PC-9 (cell line): Measurements from ENCODE around the gene PLAU. TPM values are rescaled to one million over a fixed set of nuclear protein-coding genes. Genes with fewer than 3 reads are reported as not detected.

Source experiments
- BruUV-seq: library from RNA; stranded (reverse); fragments of 400-500 nt; replicated peaks from 2 replicates; lab custom pipeline; 2021; lab: Mats Ljungman, UMichigan
- CTCF ChIA-PET: fragments of 300-600 bp; sonication (Branson Sonifier 250); formaldehyde crosslinking; loops from one replicate; lab custom pipeline; 2022; ENCODE audit warnings: antibody characterized with exemption; lab: Charles Lee
- POLR2A ChIA-PET: fragments of 300-600 bp; sonication (Branson Sonifier 250); formaldehyde crosslinking; loops from one replicate; lab custom pipeline; 2022; ENCODE audit warnings: antibody characterized with exemption; ENCODE audit not compliant: unreplicated experiment; lab: Charles Lee
- DNase-seq, 2 experiments: peaks; one replicate each; pipeline versions ENCODE4 v3.0.0 to v3.0.0-alpha.2; 2015 to 2022; ENCODE audit warnings: mixed read lengths in 1 of 2
- H2AFZ ChIP-seq: fragments of 200-600 bp; sonication (generic); 2 replicates; pipeline ENCODE4 v1.8.1; 2017; ENCODE audit warnings: antibody characterized with exemption
- H3F3A ChIP-seq: fragments of 200-600 bp; sonication (generic); 2 replicates; pipeline ENCODE4 v1.8.1; 2017; ENCODE audit warnings: antibody characterized with exemption, mild to moderate bottlenecking, low read depth; ENCODE audit not compliant: insufficient read depth
- H3K27ac ChIP-seq: fragments of 200-600 bp; sonication (generic); 2 replicates; pipeline ENCODE4 v1.6.1; 2016; ENCODE audit warnings: mixed run types
- H3K27me3 ChIP-seq: fragments of 200-600 bp; sonication (generic); 2 replicates; pipeline ENCODE4 v1.6.1; 2016; ENCODE audit warnings: low read depth, mixed run types; ENCODE audit not compliant: insufficient read depth
- H3K36me3 ChIP-seq: fragments of 200-600 bp; sonication (generic); 2 replicates; pipeline ENCODE4 v1.6.1; 2016; ENCODE audit warnings: low read depth, mixed run types
- H3K4me1 ChIP-seq: fragments of 200-600 bp; sonication (generic); replicated peaks from 2 replicates; pipeline ENCODE4 v1.6.1; 2016; ENCODE audit warnings: mixed run types; ENCODE audit not compliant: insufficient read depth
- H3K4me2 ChIP-seq: fragments of 200-600 bp; sonication (generic); 2 replicates; pipeline ENCODE4 v1.6.1; 2017; ENCODE audit warnings: mixed run types
- H3K4me3 ChIP-seq: fragments of 200-600 bp; sonication (generic); 2 replicates; pipeline ENCODE4 v1.6.1; 2016; ENCODE audit warnings: mixed run types
- H3K79me2 ChIP-seq: fragments of 200-600 bp; sonication (generic); 2 replicates; pipeline ENCODE4 v1.6.1; 2017; ENCODE audit warnings: low read depth, mixed run types
- H3K9me2 ChIP-seq: fragments of 200-600 bp; sonication (generic); 2 replicates; pipeline ENCODE4 v1.8.1; 2017; ENCODE audit warnings: mild to moderate bottlenecking; ENCODE audit not compliant: insufficient read depth
- H3K9me3 ChIP-seq: fragments of 200-600 bp; sonication (generic); 2 replicates; pipeline ENCODE4 v1.8.1; 2016; ENCODE audit warnings: low read depth; ENCODE audit not compliant: insufficient read depth
- H4K20me1 ChIP-seq: fragments of 200-600 bp; sonication (generic); 2 replicates; pipeline ENCODE4 v1.8.1; 2017; ENCODE audit not compliant: insufficient read depth
- CTCF ChIP-seq: fragments of 200-600 bp; sonication (generic); conservative IDR thresholded peaks from 2 replicates; pipeline ENCODE4 v1.6.1; 2017; ENCODE audit warnings: mixed run types, antibody characterized with exemption, mild to moderate bottlenecking, moderate library complexity
- EZH2 ChIP-seq: fragments of 200-600 bp; sonication (generic); IDR thresholded peaks from 2 replicates; pipeline ENCODE4 v1.8.0; 2017; ENCODE audit warnings: antibody characterized with exemption, low read depth
- intact Hi-C: fragments of 100-400 bp; cut with micrococcal nuclease; formaldehyde crosslinking; loops from one replicate; pipeline ENCODE4 v1.10.0; 2022; ENCODE audit not compliant: unreplicated experiment
- total RNA-seq: library from RNA; stranded (reverse); gene quantifications from 2 replicates; pipeline ENCODE4 v1.2.3, GENCODE V29; 2021

Gene PLAU
- total RNA-seq, 1 experiment from 2014 or later = 90.3 TPM

- H3K79me2 ChIP-seq = peaks cover 31% of the 10 kb centered on the region
- no peaks in the 10 kb centered on the region for H3K9me2 ChIP-seq
- peaks cover 11% of the 10 kb centered on the region for H3K36me3 ChIP-seq
- H3K27me3 ChIP-seq = no peaks in the 10 kb centered on the region
- H3K4me3 ChIP-seq = no peak overlapping the region
- peak overlapping the region; percentile 60 for H3K4me2 ChIP-seq
- CTCF ChIA-PET = interaction anchor here (0.8 to 1.5 kb wide), 3 partner anchors 14 to 48 kb away, joined by 3 read pairs; no protein-coding TSS in a partner anchor
- H2AFZ ChIP-seq = no peak overlapping the region
- BruUV-seq = TSS peak; percentile 2
- POLR2A ChIA-PET = interaction anchor here (1.9 kb wide), 1 partner anchor 20 kb away, joined by 43 read pairs; no protein-coding TSS in a partner anchor
- TF ChIP-seq CTCF = no peak
- TF ChIP-seq EZH2 = no peak
- peak in 1 of 2 experiments; percentile 60 for DNase-seq
- H3K4me1 ChIP-seq = peaks cover 75% of the 10 kb centered on the region
- H3K27ac ChIP-seq = peak overlapping the region; percentile 97
- H4K20me1 ChIP-seq = no peaks in the 10 kb centered on the region
- H3F3A ChIP-seq = peaks cover 60% of the 10 kb centered on the region
- no peaks in the 10 kb centered on the region for H3K9me3 ChIP-seq
- intact Hi-C loops = no loop called here
Measured at GRCh38 chr10:73907841-73908517, 3.0 kb upstream of the PLAU start.

- H3K79me2 ChIP-seq = peaks cover 42% of the 10 kb centered on the region
- ChIA-PET CTCF (interaction anchor here (0.8 to 1.0 kb wide), 2 partner anchors 22 to 23 kb away, joined by 3 read pairs; no protein-coding TSS in a partner anchor), POLR2A (interaction anchor here (0.5 to 1.3 kb wide), 2 partner anchors 21 to 29 kb away, joined by 4 to 19 read pairs; no protein-coding TSS in a partner anchor)
- no peaks in the 10 kb centered on the region for H3K9me2 ChIP-seq
- no peaks in the 10 kb centered on the region for H4K20me1 ChIP-seq
- H3K4me2 ChIP-seq = peak overlapping the region; percentile 88
- peak overlapping the region; percentile 97 for H3K27ac ChIP-seq
- peak; percentile 77 to 100 for DNase-seq
- no peaks in the 10 kb centered on the region for H3K9me3 ChIP-seq
- H3K4me3 ChIP-seq = peak overlapping the region; percentile 85; the same call in 1 of the 2 replicates
- no TSS peak for BruUV-seq
- H3K36me3 ChIP-seq = peaks cover 21% of the 10 kb centered on the region
- no peaks in the 10 kb centered on the region for H3K27me3 ChIP-seq
- H3F3A ChIP-seq = peaks cover 60% of the 10 kb centered on the region
- peaks cover 85% of the 10 kb centered on the region for H3K4me1 ChIP-seq
- no peak for TF ChIP-seq EZH2
- TF ChIP-seq CTCF = no peak
- intact Hi-C loops = loop anchor here (1.0 kb wide), 2 partner anchors 23 to 37 kb away; no protein-coding TSS in a partner anchor
- H2AFZ ChIP-seq = no peak overlapping the region
Measured at GRCh38 chr10:73908853-73909539, 1.9 kb upstream of the PLAU start.

- Histone ChIP-seq H3K36me3 (peaks cover 28% of the 10 kb centered on the region), H3K27me3 (no peaks in the 10 kb centered on the region), H2AFZ (no peak overlapping the region), H3K9me2 (no peaks in the 10 kb centered on the region), H3K9me3 (no peaks in the 10 kb centered on the region), H3K27ac (peak overlapping the region; percentile 97), H3F3A (peaks cover 65% of the 10 kb centered on the region), H3K4me3 (peak overlapping the region; percentile 85; the same call in 1 of the 2 replicates), H3K79me2 (peaks cover 48% of the 10 kb centered on the region), H3K4me2 (peak overlapping the region; percentile 88), H3K4me1 (peaks cover 86% of the 10 kb centered on the region), H4K20me1 (no peaks in the 10 kb centered on the region)
- BruUV-seq = no TSS peak
- TF ChIP-seq EZH2 = no peak
- TF ChIP-seq CTCF = no peak
- intact Hi-C loops = loop anchor here (1.0 kb wide), 2 partner anchors 23 to 37 kb away; no protein-coding TSS in a partner anchor
- no peak for DNase-seq
- POLR2A ChIA-PET = interaction anchor here (1.3 kb wide), 1 partner anchor 21 kb away, joined by 19 read pairs; no protein-coding TSS in a partner anchor
- CTCF ChIA-PET = interaction anchor here (1.0 kb wide), 1 partner anchor 22 kb away, joined by 3 read pairs; no protein-coding TSS in a partner anchor
Measured at GRCh38 chr10:73909540-73910115, 1.3 kb upstream of the PLAU start.
